Measurements from ENCODE around the gene CTRL. TPM values are rescaled to one million over a fixed set of nuclear protein-coding genes. Genes with fewer than 3 reads are reported as not detected.

The CTRL gene
- total and polyA plus RNA-seq, 5 donors from 2014 or later, result 0.21 to 8.0 (median 1.1) TPM

DNA sequence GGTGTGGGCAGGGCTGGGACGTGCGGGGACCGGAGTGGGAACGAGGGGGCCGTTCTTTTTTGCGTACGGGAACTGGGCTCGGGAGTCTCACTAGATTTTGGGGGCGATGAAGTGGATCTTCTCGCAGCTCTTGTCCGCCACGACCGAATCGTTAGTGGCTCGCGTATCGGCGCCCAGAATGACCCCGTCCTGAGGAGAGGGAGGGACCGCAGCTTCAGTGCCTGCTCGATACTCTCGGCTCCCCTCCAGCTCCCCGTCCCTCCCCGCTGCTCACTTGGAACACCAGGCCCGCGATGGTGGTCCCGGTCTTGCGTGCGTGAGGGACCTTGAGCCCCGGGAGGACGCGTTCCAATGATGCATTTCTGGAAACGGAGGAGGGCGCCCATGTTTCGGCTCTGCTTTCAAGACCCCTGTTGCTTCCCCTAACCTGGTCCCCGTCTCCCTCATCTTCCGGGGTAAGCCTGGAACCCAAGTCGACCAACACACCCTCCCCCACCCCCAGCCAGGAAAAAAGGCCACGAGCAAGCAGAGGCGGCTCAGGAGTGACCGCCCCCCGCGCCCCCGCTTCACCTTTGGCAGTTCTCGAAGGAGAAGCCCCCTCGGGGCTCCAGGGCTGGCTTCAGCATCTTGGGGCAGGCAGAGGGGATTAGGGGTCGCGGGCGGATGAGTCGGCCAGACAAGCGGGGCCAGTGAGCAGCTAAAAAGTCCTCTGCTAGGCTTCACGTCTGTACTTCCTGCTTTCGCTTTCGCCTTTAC, 4.6 kb upstream of the CTRL start, which contains the start of gene PSMB10:
Gene PSMB10, minus strand, starts transcription at position 727 of the 756 bp plus-strand sequence. Its CDS starts 101 bp downstream, at position 626.
- Histone ChIP-seq H3K27me3 (ENCODE audit: control insufficient read depth, insufficient read depth, low read length) (no peaks in the 10 kb centered on the region), H3K9me3 (ENCODE audit: control insufficient read depth in 2 of 2, low read length in 2 of 2) (no peaks in the 10 kb centered on the region), H3K27ac (ENCODE audit: insufficient read depth, low read length, poor library complexity, severe bottlenecking) (peak within 1 kb of the TSS; percentile 88), H3K36me3 (ENCODE audit: control insufficient read depth, insufficient read depth, low read length) (peaks cover 29% of the 10 kb centered on the region), H3K4me1 (ENCODE audit: control insufficient read depth, insufficient read depth, low read length, poor library complexity, severe bottlenecking) (peaks cover 32% of the 10 kb centered on the region), H3K4me3 (ENCODE audit: low read depth, low read length) (peak within 1 kb of the TSS; percentile 69)
- Mint-ChIP-seq H3K27ac (peak within 1 kb of the TSS; percentile 99), H3K9me3 (no peaks in the 10 kb centered on the region), H3K4me3 (peak within 1 kb of the TSS; percentile 98 to 100 (median 100)), H3K27me3 (no peaks in the 10 kb centered on the region), H3K36me3 (peaks cover 7% of the 10 kb centered on the region), H3K4me1 (peaks cover 0 to 54% (median 28%) of the 10 kb centered on the region in 4 donors)
- ATAC-seq (ENCODE audit: low read depth in 2 of 2) (peak; percentile 1 to 62), DNase-seq (no peak)

DNA sequence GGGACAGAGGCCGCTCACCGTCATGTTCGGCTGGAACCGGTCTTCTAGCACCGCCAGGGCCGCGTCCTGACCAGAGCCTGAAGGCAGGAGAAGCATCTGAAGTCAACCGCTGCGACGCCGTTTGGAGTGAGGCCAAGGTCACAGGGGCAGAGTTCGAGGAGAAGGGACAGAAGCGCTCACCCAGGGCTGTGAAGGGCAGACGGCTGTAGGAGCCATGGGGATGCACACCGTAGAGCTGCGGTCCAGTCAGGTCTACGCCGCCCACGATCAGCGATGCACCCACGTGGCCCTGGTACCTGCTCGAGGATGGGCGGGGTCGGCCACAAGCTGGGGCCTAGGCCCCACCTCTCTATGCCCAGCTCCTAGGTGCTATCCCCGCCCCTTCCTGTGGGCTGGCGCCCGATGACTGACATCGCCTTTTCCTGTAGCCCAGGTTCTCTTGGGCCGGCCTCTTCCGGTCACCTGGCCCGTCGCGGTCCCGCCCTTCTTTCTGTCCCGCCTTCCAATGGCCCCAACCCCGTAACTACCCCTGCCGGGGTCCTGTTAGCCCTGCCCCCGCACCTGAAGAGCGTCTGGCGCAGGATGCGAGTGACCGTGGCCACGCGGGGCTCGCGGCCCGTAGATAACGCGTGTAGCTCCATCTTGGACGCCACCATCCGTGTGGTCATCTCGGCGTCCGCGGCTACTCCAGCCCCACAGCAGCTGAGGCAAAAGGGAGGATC, 3.9 kb upstream of the CTRL start:
- Mint-ChIP-seq H3K36me3 (peaks cover 7% of the 10 kb centered on the region), H3K4me3 (peak overlapping the region; percentile 98 to 100 (median 100)), H3K9me3 (no peaks in the 10 kb centered on the region), H3K27ac (peak overlapping the region; percentile 99), H3K4me1 (peaks cover 0 to 52% (median 27%) of the 10 kb centered on the region in 4 donors), H3K27me3 (no peaks in the 10 kb centered on the region)
- peaks cover 29% of the 10 kb centered on the region for H3K36me3 ChIP-seq (ENCODE audit: control insufficient read depth, insufficient read depth, low read length)
- peaks cover 32% of the 10 kb centered on the region for H3K4me1 ChIP-seq (ENCODE audit: control insufficient read depth, insufficient read depth, low read length, poor library complexity, severe bottlenecking)
- H3K27me3 ChIP-seq (ENCODE audit: control insufficient read depth, insufficient read depth, low read length), result no peaks in the 10 kb centered on the region
- H3K27ac ChIP-seq (ENCODE audit: insufficient read depth, low read length, poor library complexity, severe bottlenecking), result peak overlapping the region; percentile 88
- DNase-seq (peak; percentile 94 to 99 (median 95)), ATAC-seq (ENCODE audit: low read depth in 2 of 2) (peak; percentile 91 to 93)
- H3K9me3 ChIP-seq (ENCODE audit: control insufficient read depth in 2 of 2, low read length in 2 of 2), result no peaks in the 10 kb centered on the region
- H3K4me3 ChIP-seq (ENCODE audit: low read depth, low read length), result peak overlapping the region; percentile 69

- peaks cover 7% of the 10 kb centered on the region for H3K36me3 Mint-ChIP-seq
Measured at GRCh38 chr16:67935101-67935401, 3.4 kb upstream of the CTRL start.

DNA sequence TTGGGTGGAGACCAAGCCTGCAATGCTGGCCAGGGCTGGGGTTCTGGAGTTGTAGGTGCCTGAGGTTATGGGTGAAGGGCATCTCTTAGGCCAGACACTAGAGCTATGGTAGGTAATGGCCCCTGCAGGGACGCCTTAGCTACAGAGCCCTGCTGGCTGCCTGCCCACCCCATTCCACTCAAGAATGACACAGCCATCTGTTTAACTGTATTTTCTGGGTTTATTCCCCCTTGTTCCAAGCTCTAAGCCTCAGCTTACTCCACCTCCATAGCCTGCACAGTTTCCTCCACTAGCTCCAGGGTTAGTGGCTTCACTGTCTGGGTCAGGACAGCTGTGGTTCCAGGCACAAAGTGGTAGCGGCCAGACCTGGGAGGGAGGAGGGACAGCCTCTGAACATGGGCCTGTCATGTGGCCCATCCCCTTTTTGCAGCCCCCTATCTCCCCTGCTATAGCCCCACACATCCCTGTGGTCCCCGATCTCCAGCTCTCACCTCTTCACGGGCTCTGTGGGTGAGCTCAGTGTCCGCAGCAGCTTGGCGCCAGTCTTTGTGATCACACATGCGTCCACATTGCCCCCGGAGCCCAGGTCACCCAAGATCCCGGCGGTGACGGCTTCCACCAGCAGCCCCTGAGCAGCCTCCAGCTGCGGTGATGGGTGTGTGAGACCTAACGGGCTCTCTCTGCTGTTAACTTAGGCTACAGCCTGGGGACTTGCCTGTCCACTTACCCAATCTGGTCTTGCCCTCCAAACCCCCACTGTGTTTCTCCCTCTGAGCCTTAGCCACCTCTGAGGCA, 2.8 kb upstream of the CTRL start:
- no peaks in the 10 kb centered on the region for H3K9me3 ChIP-seq (ENCODE audit: control insufficient read depth in 2 of 2, low read length in 2 of 2)
- H3K27me3 ChIP-seq (ENCODE audit: control insufficient read depth, insufficient read depth, low read length), result no peaks in the 10 kb centered on the region
- H3K36me3 ChIP-seq (ENCODE audit: control insufficient read depth, insufficient read depth, low read length), result peaks cover 30% of the 10 kb centered on the region
- Mint-ChIP-seq H3K27me3 (no peaks in the 10 kb centered on the region), H3K4me1 (peaks cover 0 to 41% (median 21%) of the 10 kb centered on the region in 4 donors), H3K9me3 (peaks cover 0 to 1% (median 0%) of the 10 kb centered on the region in 7 donors), H3K4me3 (peak overlapping the region in 3 of 4 donors; percentile 15 to 100 (median 100)), H3K36me3 (peaks cover 7% of the 10 kb centered on the region), H3K27ac (peak overlapping the region in 2 of 3 donors; percentile 93 to 99)
- no peak for ATAC-seq (ENCODE audit: low read depth in 2 of 2)
- peaks cover 23% of the 10 kb centered on the region for H3K4me1 ChIP-seq (ENCODE audit: control insufficient read depth, insufficient read depth, low read length, poor library complexity, severe bottlenecking)
- peak overlapping the region; percentile 88 for H3K27ac ChIP-seq (ENCODE audit: insufficient read depth, low read length, poor library complexity, severe bottlenecking)
- DNase-seq, result no peak
- H3K4me3 ChIP-seq (ENCODE audit: low read depth, low read length), result no peak overlapping the region

More at GRCh38 chr16:67935101-67935401, 3.4 kb upstream of the CTRL start:
- H3K36me3 ChIP-seq (ENCODE audit: control insufficient read depth, insufficient read depth, low read length), result peaks cover 29% of the 10 kb centered on the region
- H3K4me1 Mint-ChIP-seq, result peaks cover 0 to 47% (median 23%) of the 10 kb centered on the region in 4 donors
- no peaks in the 10 kb centered on the region for H3K27me3 Mint-ChIP-seq
- no peak overlapping the region for H3K4me3 ChIP-seq (ENCODE audit: low read depth, low read length)
- DNase-seq (no peak), ATAC-seq (ENCODE audit: low read depth in 2 of 2) (no peak)
- no peaks in the 10 kb centered on the region for H3K9me3 Mint-ChIP-seq
- H3K27me3 ChIP-seq (ENCODE audit: control insufficient read depth, insufficient read depth, low read length), result no peaks in the 10 kb centered on the region
- peaks cover 29% of the 10 kb centered on the region for H3K4me1 ChIP-seq (ENCODE audit: control insufficient read depth, insufficient read depth, low read length, poor library complexity, severe bottlenecking)
- no peaks in the 10 kb centered on the region for H3K9me3 ChIP-seq (ENCODE audit: control insufficient read depth in 2 of 2, low read length in 2 of 2)
- peak overlapping the region; percentile 88 for H3K27ac ChIP-seq (ENCODE audit: insufficient read depth, low read length, poor library complexity, severe bottlenecking)
- H3K27ac Mint-ChIP-seq, result peak overlapping the region; percentile 93 to 99 (median 99)
- peak overlapping the region; percentile 65 to 100 (median 99) for H3K4me3 Mint-ChIP-seq

- no peaks in the 10 kb centered on the region for H3K9me3 ChIP-seq (ENCODE audit: control insufficient read depth in 2 of 2, low read length in 2 of 2)
- H3K4me3 ChIP-seq (ENCODE audit: low read depth, low read length), result no peak overlapping the region
- peaks cover 22% of the 10 kb centered on the region for H3K4me1 ChIP-seq (ENCODE audit: control insufficient read depth, insufficient read depth, low read length, poor library complexity, severe bottlenecking)
- Mint-ChIP-seq H3K9me3 (peaks cover 0 to 1% (median 0%) of the 10 kb centered on the region in 7 donors), H3K27me3 (no peaks in the 10 kb centered on the region), H3K27ac (peak overlapping the region in 1 of 3 donors; percentile 65), H3K4me1 (peaks cover 0 to 35% (median 21%) of the 10 kb centered on the region in 4 donors), H3K36me3 (peaks cover 7% of the 10 kb centered on the region), H3K4me3 (peak overlapping the region in 2 of 4 donors; percentile 64 to 100)
- no peaks in the 10 kb centered on the region for H3K27me3 ChIP-seq (ENCODE audit: control insufficient read depth, insufficient read depth, low read length)
- no peak for ATAC-seq (ENCODE audit: low read depth in 2 of 2)
- H3K27ac ChIP-seq (ENCODE audit: insufficient read depth, low read length, poor library complexity, severe bottlenecking), result no peak overlapping the region
- peaks cover 33% of the 10 kb centered on the region for H3K36me3 ChIP-seq (ENCODE audit: control insufficient read depth, insufficient read depth, low read length)
- no peak for DNase-seq
Measured at GRCh38 chr16:67933805-67934204, 2.1 kb upstream of the CTRL start.

DNA sequence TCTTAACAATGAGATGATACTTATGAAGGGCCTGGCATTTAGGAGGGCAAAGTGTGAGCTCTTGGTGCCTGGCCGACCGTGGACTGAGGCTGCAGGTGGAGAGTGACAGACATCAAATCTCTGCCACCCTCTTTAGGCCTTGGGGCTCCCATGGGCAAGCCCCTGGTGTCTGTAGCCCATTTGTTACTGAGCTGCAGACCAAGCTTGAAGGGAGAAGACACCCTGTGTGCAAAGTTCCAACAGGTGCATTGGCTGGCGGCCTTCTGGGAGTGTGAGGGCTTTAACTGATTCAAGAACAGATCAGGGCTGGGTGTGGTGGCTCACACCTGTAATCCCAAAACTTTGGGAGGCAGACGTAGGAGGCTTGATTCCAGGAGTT, 789 bp upstream of the CTRL start:
- H3K4me1 ChIP-seq (ENCODE audit: control insufficient read depth, insufficient read depth, low read length, poor library complexity, severe bottlenecking), result peaks cover 23% of the 10 kb centered on the region
- no peaks in the 10 kb centered on the region for H3K27me3 ChIP-seq (ENCODE audit: control insufficient read depth, insufficient read depth, low read length)
- H3K4me3 Mint-ChIP-seq, result peak overlapping the region in 1 of 4 donors; percentile 28
- H3K4me3 ChIP-seq (ENCODE audit: low read depth, low read length), result no peak overlapping the region
- H3K36me3 Mint-ChIP-seq, result peaks cover 7% of the 10 kb centered on the region
- H3K36me3 ChIP-seq (ENCODE audit: control insufficient read depth, insufficient read depth, low read length), result peaks cover 39% of the 10 kb centered on the region
- no peak overlapping the region for H3K27ac ChIP-seq (ENCODE audit: insufficient read depth, low read length, poor library complexity, severe bottlenecking)
- H3K9me3 Mint-ChIP-seq, result peaks cover 0 to 1% (median 0%) of the 10 kb centered on the region in 7 donors
- no peaks in the 10 kb centered on the region for H3K27me3 Mint-ChIP-seq
- H3K27ac Mint-ChIP-seq, result peak overlapping the region in 1 of 3 donors; percentile 26
- no peaks in the 10 kb centered on the region for H3K9me3 ChIP-seq (ENCODE audit: control insufficient read depth in 2 of 2, low read length in 2 of 2)
- no peak for DNase-seq
- ATAC-seq (ENCODE audit: low read depth in 2 of 2), result no peak
- H3K4me1 Mint-ChIP-seq, result peaks cover 0 to 38% (median 23%) of the 10 kb centered on the region in 4 donors

GRCh38 chr16:67930678-67931211, 917 bp downstream of the CTRL start:
- Histone ChIP-seq H3K27ac (ENCODE audit: insufficient read depth, low read length, poor library complexity, severe bottlenecking) (no peak overlapping the region), H3K27me3 (ENCODE audit: control insufficient read depth, insufficient read depth, low read length) (no peaks in the 10 kb centered on the region), H3K9me3 (ENCODE audit: control insufficient read depth in 2 of 2, low read length in 2 of 2) (no peaks in the 10 kb centered on the region), H3K4me1 (ENCODE audit: control insufficient read depth, insufficient read depth, low read length, poor library complexity, severe bottlenecking) (peaks cover 15% of the 10 kb centered on the region), H3K36me3 (ENCODE audit: control insufficient read depth, insufficient read depth, low read length) (peaks cover 43% of the 10 kb centered on the region), H3K4me3 (ENCODE audit: low read depth, low read length) (no peak overlapping the region)
- Mint-ChIP-seq H3K27ac (no peak overlapping the region), H3K4me1 (peaks cover 0 to 32% (median 15%) of the 10 kb centered on the region in 4 donors), H3K27me3 (no peaks in the 10 kb centered on the region), H3K36me3 (peaks cover 6% of the 10 kb centered on the region), H3K4me3 (no peak overlapping the region), H3K9me3 (peaks cover 0 to 1% (median 0%) of the 10 kb centered on the region in 7 donors)
- ATAC-seq (ENCODE audit: low read depth in 2 of 2) (no peak), DNase-seq (no peak)
